T-helper 2 cell (primary cell): ENCODE measurements around the gene UPF1.

Source experiments
- DNase-seq, 5 experiments: peaks; one replicate each; pipeline versions ENCODE4 v3.0.0 to v3.0.0-alpha.2; 2012 to 2022

UPF1 gene

GRCh38 chr19:18876865-18877264, 45.1 kb downstream of the UPF1 start:
- no peak for DNase-seq

- no peak for DNase-seq
These were observed 46.5 kb downstream of the UPF1 start for GRCh38 chr19:18878058-18878797.

GRCh38 chr19:18878858-18879578, 47.3 kb downstream of the UPF1 start:
- no peak for DNase-seq

- peak in 2 of 5 experiments; percentile 28 to 30 for DNase-seq
These were observed 48.0 kb downstream of the UPF1 start for GRCh38 chr19:18879579-18880373.

- no peak for DNase-seq
These were observed 49.7 kb downstream of the UPF1 start for GRCh38 chr19:18881491-18881890.

- no peak for DNase-seq
These were observed 52.0 kb downstream of the UPF1 start for GRCh38 chr19:18883526-18884304.

- DNase-seq: no peak
These were observed 55.2 kb downstream of the UPF1 start for GRCh38 chr19:18886972-18887371.

- DNase-seq: no peak
These were observed 58.4 kb downstream of the UPF1 start for GRCh38 chr19:18889949-18890745.

GRCh38 chr19:18893587-18894253, 62.0 kb downstream of the UPF1 start:
- DNase-seq: no peak

GRCh38 chr19:18894254-18895037, 62.7 kb downstream of the UPF1 start:
- DNase-seq: no peak

- DNase-seq: no peak
These were observed 63.5 kb downstream of the UPF1 start for GRCh38 chr19:18895038-18895823.

GRCh38 chr19:18895824-18896341, 64.1 kb downstream of the UPF1 start, which contains the start of gene CERS1:
CERS1 (minus strand) TSS chr19:18896158; CDS start chr19:18896072, 86 bp downstream.
- DNase-seq: no peak

GRCh38 chr19:18896421-18896841, 64.7 kb downstream of the UPF1 start:
- no peak for DNase-seq

GRCh38 chr19:18897094-18898029, 65.6 kb downstream of the UPF1 start:
- DNase-seq: no peak

GRCh38 chr19:18898081-18898606, 66.4 kb downstream of the UPF1 start:
- DNase-seq: no peak

GRCh38 chr19:18898607-18899408, 67.0 kb downstream of the UPF1 start:
- no peak for DNase-seq
